K562 (cell line): ENCODE measurements around the gene PIK3R2. TPM values are rescaled to one million over a fixed set of nuclear protein-coding genes. Genes with fewer than 3 reads are reported as not detected.

ENCODE experiments used
- ATAC-seq: fragments of 200-7000 bp; cut with Tn5 transposase; 3 replicates; pipeline ENCODE4 v1.9.1; 2020; ENCODE audit warnings: moderate library complexity
- BruUV-seq: library from RNA; stranded (reverse); fragments of 400-500 nt; replicated peaks from 2 replicates; lab custom pipeline; 2021; lab: Mats Ljungman, UMichigan
- CTCF ChIA-PET: fragments of 300-600 bp; formaldehyde crosslinking; extraction: SDS; loops from one replicate; lab custom pipeline; 2021; ENCODE audit warnings: low intra/inter-chr PET ratio; lab: Yijun Ruan, JAX
- POLR2A ChIA-PET: fragments of 300-600, 350-650 bp; sonication (Branson Sonifier 250); formaldehyde crosslinking; extraction: SDS; loops from one replicate; lab custom pipeline; 2021; ENCODE audit warnings: antibody characterized with exemption, inconsistent platforms; lab: Yijun Ruan, JAX
- DNase-seq, 4 experiments: peaks; one replicate each; pipeline versions ENCODE4 v3.0.0 to v3.0.0-alpha.2; 2011 to 2018; ENCODE audit warnings: low spot score in 3 of 4, mixed read lengths in 3 of 4; ENCODE audit errors: extremely low read depth in 1 of 4
- FAIRE-seq: peaks from 2 replicates; lab custom pipeline; 2011; peaks lifted over from hg19 to GRCh38; lab: Jason Lieb, UNC
- H2AFZ ChIP-seq: 2 replicates; pipeline ENCODE4 v1.6.0; 2011; ENCODE audit warnings: low read depth, low read length, control low read depth, inconsistent platforms
- H3K27ac ChIP-seq: fragments of 200-600 bp; 3 replicates; pipeline ENCODE4 v1.8.0; 2011; ENCODE audit warnings: low read depth, mild to moderate bottlenecking, control low read depth, inconsistent platforms, low read length, moderate library complexity, mixed read lengths; ENCODE audit errors: extremely low read depth
- H3K27me3 ChIP-seq, 2 experiments: fragments of 300-600 bp in 1 of 2; 2 replicates in 1 of 2; 3 replicates in 1 of 2; pipeline versions ENCODE4 v1.6.0 to v1.8.0; 2011; ENCODE audit warnings: inconsistent platforms in 2 of 2, low read length in 2 of 2, mild to moderate bottlenecking in 1 of 2, mixed read lengths in 1 of 2, moderate library complexity in 1 of 2; ENCODE audit not compliant: control insufficient read depth in 2 of 2, insufficient read depth in 2 of 2
- H3K36me3 ChIP-seq: fragments of 300-600 bp; 3 replicates; pipeline ENCODE4 v1.8.0; 2011; ENCODE audit warnings: mild to moderate bottlenecking, low read length, inconsistent platforms; ENCODE audit not compliant: control insufficient read depth, insufficient read depth
- H3K4me1 ChIP-seq, 2 experiments: fragments of 200-600 bp in 1 of 2; replicated peaks in 1 of 2; 2 replicates in 1 of 2; 3 replicates in 1 of 2; pipeline versions ENCODE4 v1.5.1 to v1.8.0; 2011; ENCODE audit warnings: inconsistent platforms in 2 of 2, low read length in 2 of 2, mild to moderate bottlenecking in 1 of 2, mixed read lengths in 1 of 2, moderate library complexity in 1 of 2; ENCODE audit not compliant: control insufficient read depth in 2 of 2, insufficient read depth in 2 of 2
- H3K4me2 ChIP-seq: 2 replicates; pipeline ENCODE4 v1.6.1; 2011; ENCODE audit warnings: low read length, control low read depth, inconsistent platforms, mixed read lengths; ENCODE audit not compliant: insufficient read depth
- H3K4me3 ChIP-seq: fragments of 200-600 bp; sonication (generic), shearing (Covaris generic); 2 replicates; pipeline ENCODE4 v1.5.1; 2016; ENCODE audit warnings: control low read depth, inconsistent platforms
- H3K79me2 ChIP-seq: fragments of 200-600 bp; 3 replicates; pipeline ENCODE4 v1.8.0; 2011; ENCODE audit warnings: low read length, inconsistent platforms; ENCODE audit not compliant: control insufficient read depth, insufficient read depth
- H3K9ac ChIP-seq, 2 experiments: 2 replicates each; pipeline versions ENCODE4 v1.6.0 to v1.6.1; 2011; ENCODE audit warnings: low read depth in 2 of 2, low read length in 2 of 2, control low read depth in 1 of 2, inconsistent platforms in 1 of 2, mild to moderate bottlenecking in 1 of 2, mixed read lengths in 1 of 2; ENCODE audit not compliant: insufficient read depth in 1 of 2
- H3K9me1 ChIP-seq: one replicate; pipeline ENCODE4 v1.6.0; 2011; ENCODE audit warnings: inconsistent platforms, mild to moderate bottlenecking, low read length, moderate library complexity; ENCODE audit not compliant: control insufficient read depth, insufficient read depth
- H3K9me3 ChIP-seq: replicated peaks from 2 replicates; pipeline ENCODE4 v1.5.1; 2011; ENCODE audit warnings: low read depth, low read length, inconsistent platforms; ENCODE audit not compliant: control insufficient read depth, insufficient read depth
- H4K20me1 ChIP-seq: replicated peaks from 2 replicates; pipeline ENCODE4 v1.6.1; 2011; ENCODE audit warnings: low read length, inconsistent platforms, mixed read lengths; ENCODE audit not compliant: control insufficient read depth, insufficient read depth
- KAT2B ChIP-seq: IDR thresholded peaks from one replicate; pipeline ENCODE4 v1.6.1; 2012; ENCODE audit warnings: low read depth, mild to moderate bottlenecking, control low read depth, inconsistent platforms, low read length, moderate library complexity
- KAT7 ChIP-seq: sonication (generic); formaldehyde crosslinking; IDR thresholded peaks from 2 replicates; pipeline ENCODE4 v1.8.0; 2022; ENCODE audit warnings: missing genetic modification reagents, mild to moderate bottlenecking, borderline replicate concordance
- MIER1 ChIP-seq: fragments of 450-650 bp; IDR thresholded peaks from 2 replicates; pipeline ENCODE4 v1.6.1; 2016; ENCODE audit warnings: antibody characterized with exemption, mild to moderate bottlenecking, low read depth
- ZFP36 ChIP-seq: fragments of 150-350 bp; IDR thresholded peaks from 2 replicates; pipeline ENCODE4 v1.6.1; 2018; ENCODE audit warnings: low read length, low read depth; ENCODE audit not compliant: partially characterized antibody
- WGBS: fragments of 100-300 bp; shearing (Covaris generic); methylation state at CpG from one replicate; pipeline ENCODE4 v1.1.6; 2016; ENCODE audit warnings: low coverage, mixed read lengths; ENCODE audit not compliant: insufficient coverage; ENCODE audit errors: missing lambda C conversion rate; 5-methylcytosine and 5-hydroxymethylcytosine counted together
- in situ Hi-C: fragments of 300-500 bp; cut with MboI; formaldehyde crosslinking; loops from 4 replicates; pipeline ENCODE4 v1.15.0; 2018; ENCODE audit warnings: inconsistent platforms, mixed read lengths
- intact Hi-C: fragments of 100-400 bp; cut with micrococcal nuclease; formaldehyde crosslinking; loops from 2 replicates; pipeline ENCODE4 v1.14.2; 2022
- polyA plus RNA-seq, 8 experiments: library from polyadenylated mRNA; depleted of rRNA in 4 of 8; stranded (reverse) in 5 of 8; unstranded in 3 of 8; fragments of >200 nt; fragmentation: Nextera tagmentation in 2 of 8; fragmentation: Illumina TruSeq in 1 of 8; extraction: Ambion mirVana in 2 of 8; extraction: Trizol in 1 of 8; gene quantifications; 2 replicates each; pipeline versions ENCODE4 v1.2.1 to v1.2.3, GENCODE V29; 2011 to 2014; ENCODE audit warnings: inconsistent platforms in 1 of 8, missing spikeins in 1 of 8
- total RNA-seq, 7 experiments: library from RNA; depleted of rRNA in 6 of 7; stranded (reverse); fragments of >200 nt in 6 of 7; fragmentation: Illumina TruSeq in 2 of 7; extraction: Trizol in 2 of 7; gene quantifications; 2 replicates each; pipeline versions ENCODE4 v1.2.1 to v1.2.3, GENCODE V29; 2011 to 2021; ENCODE audit warnings: low replicate concordance in 1 of 7

Gene PIK3R2
- total and polyA plus RNA-seq, 9 of the 15 experiments (the other 6 are each of a cell fraction or from before 2014, with no cell fraction given): 0.39 to 37.9 (median 5.3) TPM

DNA sequence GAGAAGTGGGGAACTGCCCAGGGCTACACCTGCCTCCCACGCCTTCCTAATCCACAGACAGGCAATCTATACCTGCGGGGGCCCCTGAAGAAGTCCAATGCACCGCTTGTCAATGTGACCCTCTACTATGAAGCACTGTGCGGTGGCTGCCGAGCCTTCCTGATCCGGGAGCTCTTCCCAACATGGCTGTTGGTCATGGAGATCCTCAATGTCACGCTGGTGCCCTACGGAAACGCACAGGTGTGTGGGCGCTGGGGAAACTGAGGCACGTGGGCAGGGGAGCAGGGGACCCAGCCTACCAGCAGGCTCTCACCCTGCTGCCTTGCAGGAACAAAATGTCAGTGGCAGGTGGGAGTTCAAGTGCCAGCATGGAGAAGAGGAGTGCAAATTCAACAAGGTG lies 22.0 kb downstream of the PIK3R2 start:
- 39% methylated on average over 11 of the region's 11 CpGs for WGBS
- ChIA-PET CTCF (no interaction called here), POLR2A (interaction anchor here (0.6 kb wide), 2 partner anchors 9 to 18 kb away, joined by 3 to 4 read pairs; partner anchors contain the start of gene MPV17L2)
- Histone ChIP-seq H4K20me1 (no peaks in the 10 kb centered on the region), H3K4me3 (peak overlapping the region; percentile 51), H3K36me3 (peaks cover 42% of the 10 kb centered on the region; the same call in 2 of the 3 replicates), H3K9me3 (no peaks in the 10 kb centered on the region), H3K27ac (peak overlapping the region; percentile 6; the same call in 2 of the 3 replicates), H3K4me1 (peaks cover 14 to 28% of the 10 kb centered on the region in 2 experiments), H3K9me1 (no peaks in the 10 kb centered on the region), H2AFZ (peak overlapping the region; percentile 23), H3K27me3 (no peaks in the 10 kb centered on the region), H3K79me2 (peaks cover 15% of the 10 kb centered on the region), H3K9ac (peak overlapping the region; percentile 60 to 97; a peak in 3 of 4 replicates), H3K4me2 (peak overlapping the region; percentile 88)
- DNase-seq: peak in 2 of 4 experiments; percentile 10 to 25
- no peak for FAIRE-seq
- no peak for ATAC-seq
- BruUV-seq: no TSS peak
- in situ Hi-C loops (no loop called here), intact Hi-C loops (no loop called here)
- TF ChIP-seq KAT2B (no peak), MIER1 (0 out of 2 replicates have a peak, but pooled peaks have one; percentile 3)

GRCh38 chr19:18176367-18177310 lies 23.7 kb downstream of the PIK3R2 start:
- in situ Hi-C loops: no loop called here
- POLR2A ChIA-PET: interaction anchor here (0.5 to 1.0 kb wide), 4 partner anchors 10 to 212 kb away, joined by 3 to 5 read pairs (median 4); partner anchors contain the start of gene JUND
- H3K9me3 ChIP-seq: no peaks in the 10 kb centered on the region
- no TSS peak for BruUV-seq
- 84% methylated on average over 19 of the region's 19 CpGs for whole genome bisulfite sequencing
- ATAC-seq (no peak), FAIRE-seq (no peak), DNase-seq (peak in 1 of 4 experiments; percentile 14)
- no peak overlapping the region for H2AFZ ChIP-seq
- H3K79me2 ChIP-seq: peaks cover 15% of the 10 kb centered on the region
- H3K4me2 ChIP-seq: no peak overlapping the region
- H3K9me1 ChIP-seq: no peaks in the 10 kb centered on the region
- TF ChIP-seq KAT7 (CRISPR knock-in tag): no peak
- TF ChIP-seq ZFP36: peak; percentile 72
- H3K27me3 ChIP-seq: no peaks in the 10 kb centered on the region
- peak overlapping the region in 1 of 2 experiments; percentile 67; a peak in 1 of 4 replicates for H3K9ac ChIP-seq
- H3K4me3 ChIP-seq: no peak overlapping the region
- H3K36me3 ChIP-seq: peaks cover 36% of the 10 kb centered on the region; the same call in 2 of the 3 replicates
- peaks cover 13 to 28% of the 10 kb centered on the region in 2 experiments for H3K4me1 ChIP-seq
- CTCF ChIA-PET: no interaction called here
- H3K27ac ChIP-seq: no peak overlapping the region
- intact Hi-C loops: no loop called here
- no peaks in the 10 kb centered on the region for H4K20me1 ChIP-seq
